GM12878 (cell line): ENCODE results near the gene CENPA.

ENCODE experiments used
- CEBPB ChIP-seq, 2 experiments: fragments of 150-350 bp in 1 of 2; IDR thresholded peaks; 2 replicates each; pipeline ENCODE4 v1.6.1; 2012 to 2014; ENCODE audit warnings: low read depth in 2 of 2, low read length in 2 of 2, borderline replicate concordance in 1 of 2, inconsistent platforms in 1 of 2
- MTA3 ChIP-seq: IDR thresholded peaks from 2 replicates; pipeline ENCODE4 v1.6.1; 2012; ENCODE audit warnings: low read length, inconsistent platforms, borderline replicate concordance
- POLR2AphosphoS5 ChIP-seq: IDR thresholded peaks from 2 replicates; pipeline ENCODE4 v1.6.1; 2011; ENCODE audit warnings: mild to moderate bottlenecking, low read length, inconsistent platforms
- STAT3 ChIP-seq: IDR thresholded peaks from 2 replicates; pipeline ENCODE4 v1.6.1; 2011; ENCODE audit warnings: low read depth, low read length, improper control_type of control experiment
- TAF1 ChIP-seq: IDR thresholded peaks from 2 replicates; pipeline ENCODE4 v1.6.1; 2011; ENCODE audit warnings: mild to moderate bottlenecking, low read depth, low read length, borderline replicate concordance
- ZNF207 ChIP-seq: fragments of 450-650 bp; IDR thresholded peaks from 2 replicates; pipeline ENCODE4 v1.6.1; 2014; ENCODE audit warnings: antibody characterized with exemption, mild to moderate bottlenecking, borderline replicate concordance
- ZSCAN29 ChIP-seq: fragments of 450-650 bp; IDR thresholded peaks from 2 replicates; pipeline ENCODE4 v1.6.1; 2017; ENCODE audit warnings: mild to moderate bottlenecking, moderate library complexity
- ZZZ3 ChIP-seq: IDR thresholded peaks from 2 replicates; pipeline ENCODE4 v1.6.1; 2011; ENCODE audit warnings: low read depth; ENCODE audit not compliant: control insufficient read depth, insufficient read length
- TF ChIP-seq, protein P1 (sequence below): IDR thresholded peaks from 2 replicates; pipeline ENCODE4 v1.6.1; 2012; ENCODE audit warnings: low read length, inconsistent platforms
- TF ChIP-seq, protein P2 (sequence below), 3 experiments: IDR thresholded peaks in 2 of 3; conservative IDR thresholded peaks in 1 of 3; 2 replicates each; pipeline ENCODE4 v1.5.1; 2011; ENCODE audit warnings: low read depth in 3 of 3, low read length in 3 of 3, mild to moderate bottlenecking in 3 of 3, control low read depth in 2 of 3, moderate library complexity in 2 of 3, inconsistent platforms in 1 of 3, mixed read lengths in 1 of 3; ENCODE audit not compliant: control insufficient read depth in 2 of 3, insufficient read depth in 1 of 3; ENCODE audit errors: extremely low read depth in 1 of 3
- TF ChIP-seq, protein P3 (sequence below): IDR thresholded peaks from 2 replicates; pipeline ENCODE4 v1.6.1; 2012; ENCODE audit warnings: low read depth, low read length, improper control_type of control experiment
- TF ChIP-seq, protein P4 (sequence below): fragments of 450-650 bp; IDR thresholded peaks from 2 replicates; pipeline ENCODE4 v1.6.1; 2017; ENCODE audit warnings: mild to moderate bottlenecking, low read depth, inconsistent platforms; ENCODE audit not compliant: poor library complexity, severe bottlenecking

- TF ChIP-seq, protein P1, sequence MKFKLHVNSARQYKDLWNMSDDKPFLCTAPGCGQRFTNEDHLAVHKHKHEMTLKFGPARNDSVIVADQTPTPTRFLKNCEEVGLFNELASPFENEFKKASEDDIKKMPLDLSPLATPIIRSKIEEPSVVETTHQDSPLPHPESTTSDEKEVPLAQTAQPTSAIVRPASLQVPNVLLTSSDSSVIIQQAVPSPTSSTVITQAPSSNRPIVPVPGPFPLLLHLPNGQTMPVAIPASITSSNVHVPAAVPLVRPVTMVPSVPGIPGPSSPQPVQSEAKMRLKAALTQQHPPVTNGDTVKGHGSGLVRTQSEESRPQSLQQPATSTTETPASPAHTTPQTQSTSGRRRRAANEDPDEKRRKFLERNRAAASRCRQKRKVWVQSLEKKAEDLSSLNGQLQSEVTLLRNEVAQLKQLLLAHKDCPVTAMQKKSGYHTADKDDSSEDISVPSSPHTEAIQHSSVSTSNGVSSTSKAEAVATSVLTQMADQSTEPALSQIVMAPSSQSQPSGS = no peak
- TF ChIP-seq ZNF207 = no peak
- TF ChIP-seq, protein P2, sequence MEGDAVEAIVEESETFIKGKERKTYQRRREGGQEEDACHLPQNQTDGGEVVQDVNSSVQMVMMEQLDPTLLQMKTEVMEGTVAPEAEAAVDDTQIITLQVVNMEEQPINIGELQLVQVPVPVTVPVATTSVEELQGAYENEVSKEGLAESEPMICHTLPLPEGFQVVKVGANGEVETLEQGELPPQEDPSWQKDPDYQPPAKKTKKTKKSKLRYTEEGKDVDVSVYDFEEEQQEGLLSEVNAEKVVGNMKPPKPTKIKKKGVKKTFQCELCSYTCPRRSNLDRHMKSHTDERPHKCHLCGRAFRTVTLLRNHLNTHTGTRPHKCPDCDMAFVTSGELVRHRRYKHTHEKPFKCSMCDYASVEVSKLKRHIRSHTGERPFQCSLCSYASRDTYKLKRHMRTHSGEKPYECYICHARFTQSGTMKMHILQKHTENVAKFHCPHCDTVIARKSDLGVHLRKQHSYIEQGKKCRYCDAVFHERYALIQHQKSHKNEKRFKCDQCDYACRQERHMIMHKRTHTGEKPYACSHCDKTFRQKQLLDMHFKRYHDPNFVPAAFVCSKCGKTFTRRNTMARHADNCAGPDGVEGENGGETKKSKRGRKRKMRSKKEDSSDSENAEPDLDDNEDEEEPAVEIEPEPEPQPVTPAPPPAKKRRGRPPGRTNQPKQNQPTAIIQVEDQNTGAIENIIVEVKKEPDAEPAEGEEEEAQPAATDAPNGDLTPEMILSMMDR (IDR thresholded peaks at IDR 0.05 in 2 of 3, conservative IDR thresholded peaks at IDR 0.05 in 1 of 3; ENCODE audit: control insufficient read depth in 2 of 3, extremely low read depth in 1 of 3, insufficient read depth in 1 of 3, low read depth in 3 of 3, low read length in 3 of 3) = no peak
- TF ChIP-seq MTA3 = no peak
- TF ChIP-seq TAF1 = no peak
- no peak for TF ChIP-seq ZSCAN29
- TF ChIP-seq, protein P3, sequence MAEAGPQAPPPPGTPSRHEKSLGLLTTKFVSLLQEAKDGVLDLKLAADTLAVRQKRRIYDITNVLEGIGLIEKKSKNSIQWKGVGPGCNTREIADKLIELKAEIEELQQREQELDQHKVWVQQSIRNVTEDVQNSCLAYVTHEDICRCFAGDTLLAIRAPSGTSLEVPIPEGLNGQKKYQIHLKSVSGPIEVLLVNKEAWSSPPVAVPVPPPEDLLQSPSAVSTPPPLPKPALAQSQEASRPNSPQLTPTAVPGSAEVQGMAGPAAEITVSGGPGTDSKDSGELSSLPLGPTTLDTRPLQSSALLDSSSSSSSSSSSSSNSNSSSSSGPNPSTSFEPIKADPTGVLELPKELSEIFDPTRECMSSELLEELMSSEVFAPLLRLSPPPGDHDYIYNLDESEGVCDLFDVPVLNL = no peak
- TF ChIP-seq STAT3 = no peak
- TF ChIP-seq CEBPB (IDR thresholded peaks at IDR 0.05; ENCODE audit: borderline replicate concordance in 1 of 2, low read depth in 2 of 2, low read length in 2 of 2) = no peak
- no peak for TF ChIP-seq POLR2AphosphoS5
- no peak for TF ChIP-seq ZZZ3
- TF ChIP-seq, protein P4, sequence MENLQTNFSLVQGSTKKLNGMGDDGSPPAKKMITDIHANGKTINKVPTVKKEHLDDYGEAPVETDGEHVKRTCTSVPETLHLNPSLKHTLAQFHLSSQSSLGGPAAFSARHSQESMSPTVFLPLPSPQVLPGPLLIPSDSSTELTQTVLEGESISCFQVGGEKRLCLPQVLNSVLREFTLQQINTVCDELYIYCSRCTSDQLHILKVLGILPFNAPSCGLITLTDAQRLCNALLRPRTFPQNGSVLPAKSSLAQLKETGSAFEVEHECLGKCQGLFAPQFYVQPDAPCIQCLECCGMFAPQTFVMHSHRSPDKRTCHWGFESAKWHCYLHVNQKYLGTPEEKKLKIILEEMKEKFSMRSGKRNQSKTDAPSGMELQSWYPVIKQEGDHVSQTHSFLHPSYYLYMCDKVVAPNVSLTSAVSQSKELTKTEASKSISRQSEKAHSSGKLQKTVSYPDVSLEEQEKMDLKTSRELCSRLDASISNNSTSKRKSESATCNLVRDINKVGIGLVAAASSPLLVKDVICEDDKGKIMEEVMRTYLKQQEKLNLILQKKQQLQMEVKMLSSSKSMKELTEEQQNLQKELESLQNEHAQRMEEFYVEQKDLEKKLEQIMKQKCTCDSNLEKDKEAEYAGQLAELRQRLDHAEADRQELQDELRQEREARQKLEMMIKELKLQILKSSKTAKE = no peak
Measured at GRCh38 chr2:26767894-26768487, 17.9 kb upstream of the CENPA start.
